Neural cell (in vitro differentiated cells): Measurements from ENCODE around the gene MVB12A.

Experiments
- CTCF ChIP-seq: fragments of 450-650 bp; IDR thresholded peaks from 2 replicates; pipeline ENCODE4 v1.5.1; 2014; ENCODE audit warnings: antibody characterized with exemption, mild to moderate bottlenecking, moderate library complexity; ENCODE audit not compliant: poor library complexity, severe bottlenecking
- RAD21 ChIP-seq: fragments of 450-650 bp; conservative IDR thresholded peaks from 2 replicates; pipeline ENCODE4 v1.6.1; 2014; ENCODE audit warnings: antibody characterized with exemption, mild to moderate bottlenecking, moderate library complexity

DNA sequence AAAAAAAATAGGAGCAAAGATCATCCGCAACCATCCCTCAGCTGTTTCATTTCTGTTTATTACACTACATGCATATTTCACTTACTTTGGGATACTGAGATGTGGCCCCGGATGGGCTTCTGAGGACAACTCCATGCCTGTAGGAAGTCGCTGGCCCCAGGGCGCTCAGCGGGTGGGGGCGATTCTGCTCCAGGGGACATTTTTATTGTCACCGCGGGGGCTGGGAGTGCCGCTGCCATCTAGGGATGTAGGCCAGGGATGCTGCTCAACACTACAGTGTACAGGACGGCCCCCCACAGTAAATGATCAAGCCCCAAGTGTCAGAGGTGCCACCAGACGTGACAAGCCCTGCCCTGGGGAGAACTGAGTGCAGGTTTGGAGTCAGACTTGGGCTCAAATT is 8.0 kb upstream of the MVB12A start:
- TF ChIP-seq CTCF (no peak), RAD21 (no peak)
